Measurements from ENCODE around the gene KANK4.
A peak's percentile ranks its signal among the peaks of the same experiment; 100 is the strongest.

KANK4 gene

GRCh38 chr1:62304515-62304914 lies 14.7 kb downstream of the KANK4 start:
- DNase-seq: no peak

- no peak for DNase-seq
These were observed 17.4 kb downstream of the KANK4 start for GRCh38 chr1:62301726-62302390.

GRCh38 chr1:62299426-62300200 lies 19.6 kb downstream of the KANK4 start:
- no peak for DNase-seq

GRCh38 chr1:62295921-62296491 lies 23.2 kb downstream of the KANK4 start:
- no peak for DNase-seq

GRCh38 chr1:62294261-62294660 lies 25.0 kb downstream of the KANK4 start:
- no peak for DNase-seq

GRCh38 chr1:62288662-62289061 lies 30.6 kb downstream of the KANK4 start:
- DNase-seq: no peak

GRCh38 chr1:62288224-62288623 lies 31.0 kb downstream of the KANK4 start:
- DNase-seq: no peak

- DNase-seq: no peak
These were observed 32.4 kb downstream of the KANK4 start for GRCh38 chr1:62286786-62287224.

- no peak for DNase-seq
These were observed 33.0 kb downstream of the KANK4 start for GRCh38 chr1:62285984-62286785.

GRCh38 chr1:62285440-62285839 lies 33.8 kb downstream of the KANK4 start:
- DNase-seq: no peak

GRCh38 chr1:62283986-62284385 lies 35.2 kb downstream of the KANK4 start:
- DNase-seq: no peak

- no peak for DNase-seq
These were observed 36.1 kb downstream of the KANK4 start for GRCh38 chr1:62282909-62283755.

- no peak for DNase-seq
These were observed 37.2 kb downstream of the KANK4 start for GRCh38 chr1:62281922-62282555.

- DNase-seq: no peak
These were observed 38.2 kb downstream of the KANK4 start for GRCh38 chr1:62280960-62281465.

GRCh38 chr1:62280150-62280549 lies 39.1 kb downstream of the KANK4 start:
- no peak for DNase-seq

- no peak for DNase-seq
These were observed 42.4 kb downstream of the KANK4 start for GRCh38 chr1:62276791-62277190.

- DNase-seq: no peak
These were observed 44.4 kb downstream of the KANK4 start for GRCh38 chr1:62274496-62275485.

- no peak for DNase-seq
These were observed 45.3 kb downstream of the KANK4 start for GRCh38 chr1:62273953-62274352.

- peak; percentile 11 to 27 for DNase-seq
These were observed 47.1 kb downstream of the KANK4 start for GRCh38 chr1:62271948-62272728.
